ENCODE measurements around the gene MAPKAP1.

GRCh38 chr9:125700791-125701190 is 6.2 kb downstream of the MAPKAP1 start:
- TF ChIP-seq FOS (IDR thresholded peaks at IDR 0.05; ENCODE audit: extremely low read depth, insufficient read length) (no peak), FIP1L1 (IDR thresholded peaks at IDR 0.05; ENCODE audit: low read depth, low read length, poor library complexity, severe bottlenecking) (no peak), EZH2 (IDR thresholded peaks at IDR 0.05; ENCODE audit: borderline replicate concordance, low read depth, low read length) (no peak), KAT8 (IDR thresholded peaks at IDR 0.05; ENCODE audit: low read depth) (no peak), FOXK1 (CRISPR knock-in tag; IDR thresholded peaks at IDR 0.05; ENCODE audit: borderline replicate concordance) (no peak), IRF1 (CRISPR knock-in tag; IDR thresholded peaks at IDR 0.05; ENCODE audit: borderline replicate concordance) (no peak)

Measured in K562 (cell line).